ENCODE measurements around the gene DZIP3. TPM values are rescaled to one million over a fixed set of nuclear protein-coding genes. Genes with fewer than 3 reads are reported as not detected.

Gene DZIP3
- total RNA-seq, 4 donors from 2014 or later: 3.6 to 7.9 (median 5.7) TPM

DNA sequence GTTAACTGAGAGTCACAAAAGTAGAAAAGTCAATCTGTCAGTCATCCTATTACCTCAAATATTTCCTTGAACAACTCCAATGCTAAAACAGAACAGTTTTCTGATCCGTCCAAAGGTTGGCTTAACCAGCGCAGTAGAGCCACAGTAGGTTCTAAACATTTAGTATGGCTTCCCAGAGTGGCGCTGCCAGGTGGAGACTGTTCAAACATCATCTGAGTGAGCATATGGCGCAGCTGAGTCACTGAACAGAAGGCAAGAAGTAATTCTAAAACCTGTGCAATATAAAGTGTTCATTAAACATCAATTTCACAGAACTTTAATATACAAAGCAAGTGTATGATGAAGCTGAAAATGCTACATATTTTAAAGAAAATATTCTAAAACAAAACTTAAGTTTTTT lies 20.2 kb upstream of the DZIP3 start:
- TF ChIP-seq, protein P1, sequence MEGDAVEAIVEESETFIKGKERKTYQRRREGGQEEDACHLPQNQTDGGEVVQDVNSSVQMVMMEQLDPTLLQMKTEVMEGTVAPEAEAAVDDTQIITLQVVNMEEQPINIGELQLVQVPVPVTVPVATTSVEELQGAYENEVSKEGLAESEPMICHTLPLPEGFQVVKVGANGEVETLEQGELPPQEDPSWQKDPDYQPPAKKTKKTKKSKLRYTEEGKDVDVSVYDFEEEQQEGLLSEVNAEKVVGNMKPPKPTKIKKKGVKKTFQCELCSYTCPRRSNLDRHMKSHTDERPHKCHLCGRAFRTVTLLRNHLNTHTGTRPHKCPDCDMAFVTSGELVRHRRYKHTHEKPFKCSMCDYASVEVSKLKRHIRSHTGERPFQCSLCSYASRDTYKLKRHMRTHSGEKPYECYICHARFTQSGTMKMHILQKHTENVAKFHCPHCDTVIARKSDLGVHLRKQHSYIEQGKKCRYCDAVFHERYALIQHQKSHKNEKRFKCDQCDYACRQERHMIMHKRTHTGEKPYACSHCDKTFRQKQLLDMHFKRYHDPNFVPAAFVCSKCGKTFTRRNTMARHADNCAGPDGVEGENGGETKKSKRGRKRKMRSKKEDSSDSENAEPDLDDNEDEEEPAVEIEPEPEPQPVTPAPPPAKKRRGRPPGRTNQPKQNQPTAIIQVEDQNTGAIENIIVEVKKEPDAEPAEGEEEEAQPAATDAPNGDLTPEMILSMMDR (IDR thresholded peaks at IDR 0.05): no peak
- ATAC-seq (ENCODE audit: low FRiP score) (no peak), DNase-seq (ENCODE audit: low spot score) (no peak)

DNA sequence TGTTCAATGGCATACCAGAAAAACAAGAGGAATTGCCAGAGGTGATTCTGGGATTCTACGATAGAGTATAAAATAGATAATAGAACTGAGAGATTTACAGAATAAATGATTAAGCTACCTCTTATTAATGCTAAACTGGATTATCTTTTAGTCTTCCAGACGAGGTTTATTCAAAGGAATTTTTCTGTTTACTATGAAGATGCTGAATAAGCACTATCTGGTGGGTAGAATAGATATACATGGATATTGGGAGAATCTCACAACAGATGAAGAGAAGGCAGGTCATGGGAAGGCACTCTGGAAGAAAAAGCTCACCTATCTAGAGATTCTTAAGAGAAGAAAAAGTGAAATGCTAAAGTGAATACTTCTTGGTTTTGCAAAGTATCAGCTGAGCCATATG lies 11.5 kb upstream of the DZIP3 start:
- DNase-seq (ENCODE audit: low spot score): no peak
- TF ChIP-seq, protein P1 (IDR thresholded peaks at IDR 0.05): no peak
- no peak for ATAC-seq (ENCODE audit: low FRiP score)

DNA sequence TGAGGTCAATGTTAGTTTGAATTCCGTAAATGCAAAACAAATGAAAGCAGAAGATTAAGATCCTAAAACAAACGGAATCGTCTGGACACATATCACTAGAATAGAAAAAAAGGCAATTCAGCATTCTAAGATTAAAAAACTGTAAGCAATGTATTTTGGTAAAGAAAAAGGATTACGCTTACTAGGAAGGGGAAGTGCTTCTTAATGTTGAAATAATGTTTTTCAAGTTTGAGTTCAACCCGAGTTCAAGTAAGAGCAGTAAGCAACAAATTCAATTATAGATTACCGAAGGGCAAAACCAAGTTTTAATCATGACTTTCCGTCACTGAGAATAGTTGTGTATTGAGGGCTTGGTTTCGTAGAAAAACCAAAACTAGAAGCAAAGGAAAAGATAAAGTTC lies 921 bp upstream of the DZIP3 start:
- no peak for ATAC-seq (ENCODE audit: low FRiP score)
- TF ChIP-seq, protein P1 (IDR thresholded peaks at IDR 0.05): no peak
- no peak for DNase-seq (ENCODE audit: low spot score)

DNA sequence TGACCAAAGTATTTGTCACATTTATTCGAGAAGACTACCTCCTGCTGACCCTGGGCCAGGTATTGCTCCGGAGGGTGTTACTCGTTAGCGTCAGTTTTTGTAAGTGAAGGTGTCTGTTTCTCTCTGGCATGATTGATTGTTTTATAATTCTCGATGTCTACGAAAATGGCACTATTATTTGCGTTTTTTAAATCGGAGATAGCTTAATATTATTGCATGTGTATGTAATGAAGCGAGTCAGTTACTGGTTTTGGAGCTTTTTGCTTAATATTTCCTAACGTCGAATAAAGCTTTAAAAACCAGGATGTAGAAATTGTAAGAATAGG lies 439 bp downstream of the DZIP3 start:
- ATAC-seq (ENCODE audit: low FRiP score) (no peak), DNase-seq (ENCODE audit: low spot score) (no peak)
- TF ChIP-seq, protein P1 (IDR thresholded peaks at IDR 0.05): no peak

DNA sequence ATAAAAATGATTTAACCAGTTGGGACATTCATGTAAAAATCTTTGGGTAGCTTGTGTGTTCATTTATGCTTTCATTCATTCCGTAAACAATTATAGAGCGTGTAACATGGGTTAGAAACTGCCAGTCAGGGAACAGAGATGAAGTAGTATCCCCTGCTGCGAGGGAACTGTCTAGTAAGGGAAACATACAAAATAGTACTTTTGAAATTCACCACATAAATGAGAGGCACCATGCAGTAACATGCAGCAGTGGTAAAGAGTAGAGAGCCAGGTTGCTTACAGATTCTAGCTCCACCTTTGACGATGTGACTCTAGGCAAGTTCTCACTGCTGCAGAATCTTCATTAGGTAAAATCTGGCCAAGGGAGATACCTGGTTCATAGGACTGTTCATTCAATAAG lies 938 bp downstream of the DZIP3 start:
- TF ChIP-seq, protein P1 (IDR thresholded peaks at IDR 0.05): no peak
- ATAC-seq (ENCODE audit: low FRiP score) (no peak), DNase-seq (ENCODE audit: low spot score) (no peak)

DNA sequence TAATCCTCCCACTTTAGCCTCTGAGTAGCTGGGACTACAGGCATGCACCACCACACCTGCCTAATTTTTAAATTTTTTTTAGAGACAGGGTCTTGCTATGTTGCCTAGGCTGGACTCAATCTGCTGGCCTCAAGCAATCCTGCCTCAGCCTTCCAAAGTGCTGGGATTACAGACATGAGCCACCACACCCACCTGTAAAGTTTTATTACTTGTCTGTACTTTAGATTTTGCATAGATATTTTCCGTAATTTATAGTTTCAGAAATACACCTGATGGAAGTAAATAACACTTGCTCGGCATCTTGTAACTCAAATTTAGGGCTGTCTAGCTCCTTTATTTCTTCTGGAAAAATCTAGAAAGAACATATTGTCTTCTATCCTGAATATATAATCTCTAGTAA lies 5.8 kb downstream of the DZIP3 start:
- ATAC-seq (ENCODE audit: low FRiP score) (no peak), DNase-seq (ENCODE audit: low spot score) (no peak)
- TF ChIP-seq, protein P1 (IDR thresholded peaks at IDR 0.05): no peak

DNA sequence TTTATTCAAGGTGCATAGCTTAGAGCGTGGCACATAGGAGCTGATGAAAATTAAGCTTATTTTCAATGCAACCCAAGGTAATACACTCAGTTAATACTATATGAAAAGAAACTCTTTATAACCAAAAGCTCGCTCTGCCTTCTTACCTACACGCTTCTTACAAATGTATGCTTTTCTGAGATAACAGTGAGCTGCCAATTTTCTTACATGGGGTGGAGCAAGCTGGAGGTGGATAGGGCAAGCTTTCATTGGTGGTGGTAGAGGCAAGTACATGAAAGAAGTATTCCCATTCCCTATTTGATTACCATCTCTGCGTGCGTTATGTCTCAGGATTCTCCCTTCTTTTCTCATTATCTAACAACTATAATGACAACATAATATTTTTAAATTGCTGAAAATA lies 8.9 kb downstream of the DZIP3 start:
- TF ChIP-seq, protein P1 (IDR thresholded peaks at IDR 0.05): no peak
- no peak for ATAC-seq (ENCODE audit: low FRiP score)
- no peak for DNase-seq (ENCODE audit: low spot score)
